ENCODE data around the gene ABCC6.
"Not testable (repeated sequence)": the region's sequence is repeated elsewhere in the genome, so short reads cannot be mapped to it uniquely, and the experiment has no call there.

Gene ABCC6

GRCh38 chr16:16222850-16223661 lies at the start of gene ABCC6:
TSS of gene ABCC6 (minus strand) at chr16:16223494. CDS start at chr16:16223434, 60 bp downstream.
- DNase-seq (ENCODE audit: low read depth in 2 of 2, low spot score in 1 of 2), result not testable (repeated sequence)

DNA sequence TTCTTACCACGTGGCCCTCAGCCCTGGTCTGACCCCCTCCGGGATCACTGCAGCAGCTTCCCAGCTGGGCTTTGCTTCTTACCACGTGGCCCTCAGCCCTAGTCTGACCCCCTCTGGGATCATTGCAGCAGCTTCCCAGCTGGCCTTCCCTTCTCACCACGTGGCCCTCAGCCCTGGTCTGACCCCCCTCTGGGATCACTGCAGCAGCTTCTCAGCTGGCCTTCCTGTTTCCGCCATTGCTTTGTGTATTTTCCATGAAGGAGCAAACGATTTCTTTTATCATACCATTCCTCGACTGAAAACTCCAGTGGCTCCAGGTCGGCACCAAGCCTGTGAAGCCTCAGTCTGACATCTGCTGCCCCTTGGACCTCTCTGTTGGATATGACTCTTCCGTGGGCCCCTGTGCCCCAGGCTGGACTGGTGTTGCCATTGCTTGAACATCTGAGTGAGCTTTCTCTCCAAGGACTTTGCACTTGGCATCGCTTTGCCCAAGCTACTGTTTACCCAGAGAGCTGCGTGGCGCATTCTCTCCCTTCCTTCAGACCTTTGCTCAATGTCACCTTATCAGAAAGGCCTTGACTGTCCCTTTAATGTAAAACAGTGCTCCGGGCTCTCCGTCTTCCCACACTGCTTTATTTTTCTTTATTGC lies 49.4 kb upstream of the ABCC6 start:
- not testable (repeated sequence) for DNase-seq (ENCODE audit: low read depth in 2 of 2, low spot score in 1 of 2)

DNA sequence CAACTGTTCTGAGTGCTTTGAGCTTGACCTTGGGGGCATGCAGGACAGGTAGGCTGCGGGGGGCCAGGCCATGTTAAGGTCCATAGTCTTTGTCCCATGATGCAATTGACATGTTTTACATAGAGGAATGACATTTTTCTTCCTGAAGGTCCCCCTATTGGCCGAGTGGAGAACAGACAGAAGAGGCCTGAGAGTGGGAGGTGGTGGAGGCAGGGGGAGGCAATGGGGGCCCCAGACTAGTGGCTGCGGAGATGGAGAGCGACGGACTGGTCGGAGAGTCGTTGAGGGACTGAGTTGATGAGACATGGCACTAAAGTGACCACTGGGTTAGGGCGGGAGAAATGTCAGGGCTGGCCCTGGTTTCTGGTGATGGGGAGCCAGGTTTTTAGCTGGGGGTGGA lies 48.4 kb upstream of the ABCC6 start:
- DNase-seq (ENCODE audit: low read depth in 2 of 2, low spot score in 1 of 2), result not testable (repeated sequence)

GRCh38 chr16:16268185-16268808 lies 45.0 kb upstream of the ABCC6 start:
- not testable (repeated sequence) for DNase-seq (ENCODE audit: low read depth in 2 of 2, low spot score in 1 of 2)

DNA sequence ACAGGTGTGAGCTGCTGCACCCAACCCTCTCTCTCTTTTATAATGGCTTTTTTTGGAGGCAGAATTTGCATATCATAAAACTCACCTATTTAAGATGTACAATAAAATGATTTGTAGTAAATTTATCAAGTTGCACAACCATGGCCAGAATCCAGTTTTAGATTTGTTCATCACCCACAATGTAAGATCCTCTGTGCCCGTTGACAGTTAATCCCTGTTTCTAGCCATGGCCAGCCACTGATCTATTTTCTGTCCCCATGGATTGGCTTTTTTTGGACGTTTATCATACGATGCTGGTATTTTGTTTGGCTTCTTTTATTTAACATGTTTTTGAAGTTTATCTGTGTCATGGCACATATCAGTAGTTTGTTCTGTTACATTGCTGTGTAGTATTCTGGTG lies 44.4 kb upstream of the ABCC6 start:
- DNase-seq (ENCODE audit: low read depth in 2 of 2, low spot score in 1 of 2), result not testable (repeated sequence)

GRCh38 chr16:16265044-16265443 lies 41.8 kb upstream of the ABCC6 start:
- not testable (repeated sequence) for DNase-seq (ENCODE audit: low read depth in 2 of 2, low spot score in 1 of 2)

- DNase-seq (ENCODE audit: low read depth in 2 of 2, low spot score in 1 of 2), result not testable (repeated sequence)
Measured at GRCh38 chr16:16263947-16264346, 40.7 kb upstream of the ABCC6 start.

- DNase-seq (ENCODE audit: low read depth in 2 of 2, low spot score in 1 of 2), result not testable (repeated sequence)
Measured at GRCh38 chr16:16262954-16263555, 39.8 kb upstream of the ABCC6 start.

DNA sequence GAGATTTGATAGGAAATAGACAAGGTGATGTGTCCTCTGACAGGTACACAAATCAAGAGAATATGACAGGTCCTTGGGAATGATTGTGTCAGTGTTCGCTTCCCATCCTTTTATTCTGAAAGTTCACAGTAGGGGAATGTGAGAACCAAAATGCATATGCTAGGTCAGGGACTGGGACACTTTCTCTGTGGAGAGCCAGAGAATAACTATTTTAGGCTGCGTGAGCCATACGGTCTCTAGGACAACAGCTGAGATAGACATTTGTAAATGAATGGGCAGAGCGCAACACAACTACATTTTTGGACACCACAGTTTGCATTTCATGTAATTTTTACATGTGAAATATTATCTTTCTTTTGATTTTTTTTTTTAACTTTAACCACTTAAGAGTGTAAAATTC lies 36.7 kb upstream of the ABCC6 start:
- DNase-seq (ENCODE audit: low read depth in 2 of 2, low spot score in 1 of 2), result not testable (repeated sequence)

GRCh38 chr16:16258822-16259221 lies 35.5 kb upstream of the ABCC6 start:
- DNase-seq (ENCODE audit: low read depth in 2 of 2, low spot score in 1 of 2), result not testable (repeated sequence)

GRCh38 chr16:16257301-16257923 lies 34.1 kb upstream of the ABCC6 start:
- not testable (repeated sequence) for DNase-seq (ENCODE audit: low read depth in 2 of 2, low spot score in 1 of 2)

DNA sequence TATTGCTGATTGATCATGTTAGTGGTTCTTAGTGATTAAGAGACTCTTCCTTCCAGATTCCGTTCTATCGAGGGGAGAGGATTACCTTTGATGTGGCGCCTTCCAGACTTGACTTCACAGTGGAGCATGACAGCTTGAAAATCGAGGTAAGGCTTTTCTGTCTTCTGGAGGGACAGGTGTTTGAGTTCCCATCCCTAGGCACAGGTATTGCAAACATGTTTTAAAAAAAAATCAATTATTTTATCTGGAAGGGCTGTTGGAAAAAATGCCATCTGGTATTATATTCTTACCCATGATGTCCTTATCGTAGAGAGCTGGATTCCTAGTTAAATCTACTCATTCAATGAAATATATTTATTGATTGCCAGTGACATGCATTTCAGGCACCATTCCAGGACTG lies 29.1 kb upstream of the ABCC6 start:
- not testable (repeated sequence) for DNase-seq (ENCODE audit: low read depth in 2 of 2, low spot score in 1 of 2)

DNA sequence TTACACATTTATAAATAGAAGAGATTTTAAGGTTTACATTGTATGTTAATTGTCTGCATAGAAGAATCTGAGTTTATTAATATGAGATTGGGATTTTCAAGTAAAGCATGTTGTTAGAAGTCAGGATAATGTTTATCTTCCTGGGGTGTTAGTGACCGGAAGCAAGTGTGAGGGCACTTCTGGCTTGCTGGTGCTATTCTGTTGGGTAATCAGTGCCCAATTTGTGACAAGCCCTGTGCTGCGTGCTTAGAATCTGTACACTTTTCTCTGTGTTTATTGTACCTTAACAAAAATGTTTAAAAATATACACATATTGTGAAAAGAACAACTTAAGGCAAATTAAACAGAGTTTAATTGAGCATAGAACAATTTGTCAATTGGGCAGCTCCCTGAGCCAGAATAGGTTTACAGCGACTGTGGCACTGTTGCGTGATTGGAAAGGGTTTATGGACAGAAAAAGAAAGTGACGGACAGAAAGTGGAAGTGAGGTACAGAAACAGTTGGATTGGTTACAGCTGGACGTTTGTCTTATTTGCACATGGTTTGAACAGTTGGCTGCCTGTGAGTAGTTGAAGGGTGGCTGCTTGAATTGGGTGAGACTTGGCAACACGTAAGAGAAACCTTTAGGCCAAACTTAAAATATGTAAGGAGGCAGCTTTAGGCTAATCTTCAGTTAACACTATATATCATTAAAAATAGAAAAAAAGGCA lies 26.5 kb upstream of the ABCC6 start:
- not testable (repeated sequence) for DNase-seq (ENCODE audit: low read depth in 2 of 2, low spot score in 1 of 2)

DNA sequence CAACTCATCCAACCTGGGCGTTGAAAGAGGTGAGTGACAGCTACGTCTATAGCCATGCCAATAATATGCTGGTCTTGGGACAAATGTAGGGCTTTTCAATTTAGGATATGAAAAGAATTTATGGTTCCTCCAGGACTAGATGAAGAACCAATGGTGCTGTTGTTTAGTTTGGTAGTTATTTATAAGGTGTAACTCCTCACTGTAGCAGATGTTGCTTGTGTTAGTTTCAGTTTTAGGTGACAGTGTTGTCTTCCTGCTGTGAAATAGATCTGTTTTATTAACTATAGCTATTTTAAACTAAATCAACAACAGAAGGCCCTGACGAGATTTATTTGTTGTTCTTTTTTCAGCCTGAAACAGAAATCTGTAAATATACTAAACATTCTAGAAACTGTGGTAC lies 24.1 kb upstream of the ABCC6 start:
- DNase-seq (ENCODE audit: low read depth in 2 of 2, low spot score in 1 of 2), result not testable (repeated sequence)

GRCh38 chr16:16246578-16247262 lies 23.4 kb upstream of the ABCC6 start:
- DNase-seq (ENCODE audit: low read depth in 2 of 2, low spot score in 1 of 2), result not testable (repeated sequence)

DNA sequence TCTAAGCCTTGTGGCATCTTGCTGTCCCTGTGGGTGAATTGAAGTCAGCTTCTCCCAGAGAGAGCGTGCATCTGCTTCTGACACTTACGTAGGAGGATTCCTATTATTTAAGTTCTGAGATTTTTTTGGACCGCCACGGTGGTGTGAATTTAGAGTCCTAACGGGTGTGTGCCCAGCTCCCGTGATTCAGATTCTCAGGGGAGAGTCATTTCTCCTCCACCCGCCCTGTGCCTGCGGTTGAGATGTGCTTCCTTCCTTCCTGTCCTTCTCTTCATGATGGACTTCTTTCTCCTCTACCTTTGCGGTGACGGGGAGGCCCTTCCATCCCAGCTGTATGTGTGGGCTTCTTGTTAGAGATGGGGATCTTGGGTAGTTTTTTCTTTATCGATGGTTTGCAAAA lies 20.6 kb upstream of the ABCC6 start:
- DNase-seq (ENCODE audit: low read depth in 2 of 2, low spot score in 1 of 2), result not testable (repeated sequence)

- DNase-seq (ENCODE audit: low read depth in 2 of 2, low spot score in 1 of 2), result not testable (repeated sequence)
Measured at GRCh38 chr16:16240667-16241066, 17.4 kb upstream of the ABCC6 start.

- DNase-seq (ENCODE audit: low read depth in 2 of 2, low spot score in 1 of 2), result not testable (repeated sequence)
Measured at GRCh38 chr16:16237738-16238137, 14.4 kb upstream of the ABCC6 start.

DNA sequence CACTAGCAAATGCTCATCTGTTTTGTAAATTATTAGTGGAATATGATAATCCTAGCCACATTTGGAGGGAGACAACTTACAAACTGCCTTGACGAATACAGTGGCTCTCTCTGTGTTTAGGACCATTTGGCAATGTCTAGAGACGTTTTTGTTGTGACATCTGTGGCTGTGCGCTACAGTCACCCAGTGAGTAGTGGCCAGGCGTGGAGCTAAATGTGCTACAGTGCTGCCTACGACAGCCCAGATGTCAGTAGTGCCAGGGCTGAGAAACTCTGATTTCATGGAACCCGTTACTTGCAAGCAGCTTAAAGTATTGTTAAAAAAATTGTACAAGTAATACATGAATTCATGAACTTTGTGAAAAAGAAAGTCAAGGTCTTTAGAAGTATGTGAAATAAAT lies 13.8 kb upstream of the ABCC6 start:
- not testable (repeated sequence) for DNase-seq (ENCODE audit: low read depth in 2 of 2, low spot score in 1 of 2)

- not testable (repeated sequence) for DNase-seq (ENCODE audit: low read depth in 2 of 2, low spot score in 1 of 2)
Measured at GRCh38 chr16:16232692-16233061, 9.4 kb upstream of the ABCC6 start.
